ENCODE results near the gene PLCL2.

- TF ChIP-seq EZH2 (IDR thresholded peaks at IDR 0.05; ENCODE audit: low read depth, unreplicated experiment), result no peak
- no peak for TF ChIP-seq CTCF (conservative IDR thresholded peaks at IDR 0.05; ENCODE audit: low read depth in 2 of 2)
- TF ChIP-seq ZNF114 (CRISPR knock-in tag; IDR thresholded peaks at IDR 0.05), result no peak
- TF ChIP-seq ZNF462 (CRISPR knock-in tag; IDR thresholded peaks at IDR 0.05), result no peak
- no peak for TF ChIP-seq POLR2AphosphoS5 (IDR thresholded peaks at IDR 0.05; ENCODE audit: low read depth)
- no peak for TF ChIP-seq EZH2phosphoT487 (IDR thresholded peaks at IDR 0.05; ENCODE audit: unreplicated experiment)
- TF ChIP-seq CREB1 (CRISPR knock-in tag; IDR thresholded peaks at IDR 0.05; ENCODE audit: low read depth), result no peak
- TF ChIP-seq ETS1 (IDR thresholded peaks at IDR 0.05), result no peak
- TF ChIP-seq NANOG (IDR thresholded peaks at IDR 0.05; ENCODE audit: borderline replicate concordance), result no peak
Observed at GRCh38 chr3:17110660-17111396, 226.1 kb downstream of the PLCL2 start.

Data from GM23338 (cell line).